ENCODE results near the gene PLCZ1.

Gene PLCZ1

GRCh38 chr12:18684430-18684829 lies 53.4 kb downstream of the PLCZ1 start:
- no peak overlapping the region for H3K4me3 ChIP-seq (ENCODE audit: low read depth, low read length)
- TF ChIP-seq CTCF (conservative IDR thresholded peaks at IDR 0.05; ENCODE audit: low read depth, low read length): no peak
- peak; percentile 41 for DNase-seq (ENCODE audit: low read depth)

GRCh38 chr12:18683327-18684013 lies 54.3 kb downstream of the PLCZ1 start:
- TF ChIP-seq CTCF (conservative IDR thresholded peaks at IDR 0.05; ENCODE audit: low read depth, low read length): no peak
- DNase-seq (ENCODE audit: low read depth): peak; percentile 45
- no peak overlapping the region for H3K4me3 ChIP-seq (ENCODE audit: low read depth, low read length)

- no peak for TF ChIP-seq CTCF (conservative IDR thresholded peaks at IDR 0.05; ENCODE audit: low read depth, low read length)
- DNase-seq (ENCODE audit: low read depth): no peak
- H3K4me3 ChIP-seq (ENCODE audit: low read depth, low read length): no peak overlapping the region
These were observed 56.0 kb downstream of the PLCZ1 start for GRCh38 chr12:18681818-18682217.

- no peak overlapping the region for H3K4me3 ChIP-seq (ENCODE audit: low read depth, low read length)
- DNase-seq (ENCODE audit: low read depth): no peak
- no peak for TF ChIP-seq CTCF (conservative IDR thresholded peaks at IDR 0.05; ENCODE audit: low read depth, low read length)
These were observed 60.7 kb downstream of the PLCZ1 start for GRCh38 chr12:18676996-18677588.

- TF ChIP-seq CTCF (conservative IDR thresholded peaks at IDR 0.05; ENCODE audit: low read depth, low read length): no peak
- no peak overlapping the region for H3K4me3 ChIP-seq (ENCODE audit: low read depth, low read length)
- no peak for DNase-seq (ENCODE audit: low read depth)
These were observed 61.7 kb downstream of the PLCZ1 start for GRCh38 chr12:18676141-18676540.

GRCh38 chr12:18658829-18659228 lies 79.0 kb downstream of the PLCZ1 start:
- DNase-seq (ENCODE audit: low read depth): peak; percentile 13
- no peak for TF ChIP-seq CTCF (conservative IDR thresholded peaks at IDR 0.05; ENCODE audit: low read depth, low read length)

GRCh38 chr12:18658179-18658578 lies 79.6 kb downstream of the PLCZ1 start:
- TF ChIP-seq CTCF (conservative IDR thresholded peaks at IDR 0.05; ENCODE audit: low read depth, low read length): no peak
- no peak overlapping the region for H3K4me3 ChIP-seq (ENCODE audit: low read depth, low read length)
- DNase-seq (ENCODE audit: low read depth): no peak

More at GRCh38 chr12:18658829-18659228, 79.0 kb downstream of the PLCZ1 start:
- no peak overlapping the region for H3K4me3 ChIP-seq (ENCODE audit: low read depth, low read length)
